ENCODE measurements around the gene NRL. TPM values are rescaled to one million over a fixed set of nuclear protein-coding genes. Genes with fewer than 3 reads are reported as not detected.

Gene NRL
- total and polyA plus RNA-seq, 2 donors (not counting 3 experiments of a cell fraction or from before 2014, with no cell fraction given): 0.71 to 1.1 TPM

- H3K27ac ChIP-seq (ENCODE audit: insufficient read depth, low read depth, low read length): no peak overlapping the region
- TF ChIP-seq POLR2A (IDR thresholded peaks at IDR 0.05; ENCODE audit: low read depth, low read length) (no peak), POLR2AphosphoS5 (IDR thresholded peaks at IDR 0.05; ENCODE audit: insufficient read depth, low read depth, low read length) (no peak), FOS (IDR thresholded peaks at IDR 0.05; ENCODE audit: borderline replicate concordance, insufficient read depth, low read length) (no peak), CTCF (IDR thresholded peaks at IDR 0.05; ENCODE audit: extremely low read depth in 1 of 2, insufficient read depth in 1 of 2, low read depth in 1 of 2, low read length in 2 of 2) (no peak), MYC (IDR thresholded peaks at IDR 0.05; ENCODE audit: low read depth, low read length) (no peak), MAX (IDR thresholded peaks at IDR 0.05; ENCODE audit: insufficient read depth, insufficient read length) (no peak), JUN (IDR thresholded peaks at IDR 0.05; ENCODE audit: borderline replicate concordance, insufficient read depth, insufficient read length, low read depth) (no peak), EZH2 (IDR thresholded peaks at IDR 0.05; ENCODE audit: borderline replicate concordance, low read depth, low read length, severe bottlenecking) (no peak)
- H3K9me1 ChIP-seq (replicated peaks; ENCODE audit: control insufficient read depth, extremely low read depth, insufficient read depth, low read length): no peaks in the 10 kb centered on the region
- intact Hi-C loops (cut with micrococcal nuclease): no loop called here
- H2AFZ ChIP-seq (ENCODE audit: low read depth, low read length): no peak overlapping the region
- ChIA-PET CTCF (interaction anchor here (0.8 to 1.8 kb wide), 3 partner anchors 15 to 18 kb away, joined by 3 to 11 read pairs (median 3); no protein-coding TSS in a partner anchor), POLR2A (no interaction called here)
- H4K20me1 ChIP-seq (replicated peaks; ENCODE audit: control insufficient read depth, extremely low read depth, insufficient read depth, low read length): no peaks in the 10 kb centered on the region
- no peaks in the 10 kb centered on the region for H3K9me3 ChIP-seq (replicated peaks; ENCODE audit: control insufficient read depth, insufficient read depth, low read length)
- H3K79me2 ChIP-seq (ENCODE audit: control insufficient read depth, insufficient read depth, low read length): no peaks in the 10 kb centered on the region
- no peak overlapping the region for H3K9ac ChIP-seq (replicated peaks; ENCODE audit: extremely low read depth, insufficient read depth, low read length)
- H3K4me1 ChIP-seq (ENCODE audit: control insufficient read depth, extremely low read depth, insufficient read depth, low read length): no peaks in the 10 kb centered on the region
- DNase-seq (ENCODE audit: low read depth, low spot score) (no peak), FAIRE-seq (no peak)
- no TSS peak for BruUV-seq (replicated peaks)
- H3K4me2 ChIP-seq (ENCODE audit: insufficient read depth, low read length): no peak overlapping the region
- peaks cover 11 to 14% of the 10 kb centered on the region in 2 experiments for H3K27me3 ChIP-seq (ENCODE audit: control insufficient read depth in 2 of 2, insufficient read depth in 2 of 2, low read length in 2 of 2)
- dilution Hi-C loops (cut with MboI; ENCODE audit: extremely low pct_ligation_motif_present, low sequenced_read_pairs): no loop called here
- no peak overlapping the region for H3K4me3 ChIP-seq (replicated peaks in 1 of 3; ENCODE audit: insufficient read depth in 1 of 3, low read depth in 1 of 3, low read length in 3 of 3)
- no peaks in the 10 kb centered on the region for H3K36me3 ChIP-seq (ENCODE audit: control insufficient read depth in 2 of 2, extremely low read depth in 1 of 2, insufficient read depth in 2 of 2, low read length in 2 of 2)
These were observed 39.1 kb downstream of the NRL start for GRCh38 chr14:24075485-24076301.

Data from endothelial cell of umbilical vein (primary cell).